ENCODE measurements around the gene SLC4A2.
"Not testable (repeated sequence)": the region's sequence is repeated elsewhere in the genome, so short reads cannot be mapped to it uniquely, and the experiment has no call there.

SLC4A2 gene, protein sequence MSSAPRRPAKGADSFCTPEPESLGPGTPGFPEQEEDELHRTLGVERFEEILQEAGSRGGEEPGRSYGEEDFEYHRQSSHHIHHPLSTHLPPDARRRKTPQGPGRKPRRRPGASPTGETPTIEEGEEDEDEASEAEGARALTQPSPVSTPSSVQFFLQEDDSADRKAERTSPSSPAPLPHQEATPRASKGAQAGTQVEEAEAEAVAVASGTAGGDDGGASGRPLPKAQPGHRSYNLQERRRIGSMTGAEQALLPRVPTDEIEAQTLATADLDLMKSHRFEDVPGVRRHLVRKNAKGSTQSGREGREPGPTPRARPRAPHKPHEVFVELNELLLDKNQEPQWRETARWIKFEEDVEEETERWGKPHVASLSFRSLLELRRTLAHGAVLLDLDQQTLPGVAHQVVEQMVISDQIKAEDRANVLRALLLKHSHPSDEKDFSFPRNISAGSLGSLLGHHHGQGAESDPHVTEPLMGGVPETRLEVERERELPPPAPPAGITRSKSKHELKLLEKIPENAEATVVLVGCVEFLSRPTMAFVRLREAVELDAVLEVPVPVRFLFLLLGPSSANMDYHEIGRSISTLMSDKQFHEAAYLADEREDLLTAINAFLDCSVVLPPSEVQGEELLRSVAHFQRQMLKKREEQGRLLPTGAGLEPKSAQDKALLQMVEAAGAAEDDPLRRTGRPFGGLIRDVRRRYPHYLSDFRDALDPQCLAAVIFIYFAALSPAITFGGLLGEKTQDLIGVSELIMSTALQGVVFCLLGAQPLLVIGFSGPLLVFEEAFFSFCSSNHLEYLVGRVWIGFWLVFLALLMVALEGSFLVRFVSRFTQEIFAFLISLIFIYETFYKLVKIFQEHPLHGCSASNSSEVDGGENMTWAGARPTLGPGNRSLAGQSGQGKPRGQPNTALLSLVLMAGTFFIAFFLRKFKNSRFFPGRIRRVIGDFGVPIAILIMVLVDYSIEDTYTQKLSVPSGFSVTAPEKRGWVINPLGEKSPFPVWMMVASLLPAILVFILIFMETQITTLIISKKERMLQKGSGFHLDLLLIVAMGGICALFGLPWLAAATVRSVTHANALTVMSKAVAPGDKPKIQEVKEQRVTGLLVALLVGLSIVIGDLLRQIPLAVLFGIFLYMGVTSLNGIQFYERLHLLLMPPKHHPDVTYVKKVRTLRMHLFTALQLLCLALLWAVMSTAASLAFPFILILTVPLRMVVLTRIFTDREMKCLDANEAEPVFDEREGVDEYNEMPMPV

DNA sequence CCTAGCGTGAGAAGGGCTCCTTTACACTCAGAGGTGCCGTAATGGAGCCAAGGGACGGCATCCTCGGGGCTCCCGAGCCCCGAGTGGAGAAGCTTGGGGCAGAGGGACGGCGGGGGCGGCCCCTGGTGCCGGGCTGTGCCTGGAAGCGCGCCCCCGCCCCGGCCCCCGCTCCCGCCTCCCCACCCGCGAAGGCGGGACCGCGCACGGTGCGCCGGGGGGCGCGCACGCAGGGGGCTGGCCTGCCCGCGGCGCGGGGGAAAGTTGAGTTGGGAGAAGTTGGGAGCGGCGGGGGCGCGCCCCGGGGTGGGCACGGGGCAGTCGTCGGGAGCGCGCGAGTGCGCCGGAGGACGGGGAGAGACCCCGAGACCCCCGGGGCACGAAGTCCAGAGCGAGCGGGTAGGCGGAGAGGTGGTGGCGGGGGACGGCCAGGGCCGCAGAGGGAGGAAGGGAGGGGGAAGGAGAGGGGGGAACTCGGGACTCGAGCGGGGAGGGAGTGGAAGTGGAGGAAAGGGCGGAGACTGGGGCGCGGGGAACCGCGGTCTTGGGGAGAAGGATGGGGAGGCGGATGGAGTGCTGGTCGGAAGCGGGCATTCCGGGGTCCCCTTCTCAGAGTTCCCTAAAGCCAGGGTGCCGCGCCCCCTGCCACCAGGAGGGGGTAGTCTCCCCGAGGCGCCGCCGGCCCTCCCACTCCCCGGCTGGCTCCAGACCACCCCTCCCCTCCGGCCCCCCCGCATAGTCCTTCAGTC, at the start of gene SLC4A2:
TSS of gene SLC4A2 (plus strand) at position 223 of the 746 bp plus-strand sequence. CDS start 2,399 bp downstream, outside the sequence.
- peak; percentile 90 for DNase-seq

DNA sequence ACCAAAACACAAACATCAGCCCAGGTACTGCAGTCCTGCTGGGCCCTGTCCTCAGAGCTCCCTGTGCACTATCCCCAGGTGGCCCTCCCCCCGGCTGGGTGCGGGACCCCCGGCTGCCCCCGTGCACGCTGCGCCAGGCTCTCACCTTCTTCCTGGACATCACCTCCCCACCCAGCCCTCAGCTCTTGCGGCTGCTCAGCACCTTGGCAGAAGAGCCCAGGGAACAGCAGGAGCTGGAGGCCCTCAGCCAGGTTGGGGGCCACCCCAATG, 49.4 kb upstream of the SLC4A2 start:
- no peak for DNase-seq

DNA sequence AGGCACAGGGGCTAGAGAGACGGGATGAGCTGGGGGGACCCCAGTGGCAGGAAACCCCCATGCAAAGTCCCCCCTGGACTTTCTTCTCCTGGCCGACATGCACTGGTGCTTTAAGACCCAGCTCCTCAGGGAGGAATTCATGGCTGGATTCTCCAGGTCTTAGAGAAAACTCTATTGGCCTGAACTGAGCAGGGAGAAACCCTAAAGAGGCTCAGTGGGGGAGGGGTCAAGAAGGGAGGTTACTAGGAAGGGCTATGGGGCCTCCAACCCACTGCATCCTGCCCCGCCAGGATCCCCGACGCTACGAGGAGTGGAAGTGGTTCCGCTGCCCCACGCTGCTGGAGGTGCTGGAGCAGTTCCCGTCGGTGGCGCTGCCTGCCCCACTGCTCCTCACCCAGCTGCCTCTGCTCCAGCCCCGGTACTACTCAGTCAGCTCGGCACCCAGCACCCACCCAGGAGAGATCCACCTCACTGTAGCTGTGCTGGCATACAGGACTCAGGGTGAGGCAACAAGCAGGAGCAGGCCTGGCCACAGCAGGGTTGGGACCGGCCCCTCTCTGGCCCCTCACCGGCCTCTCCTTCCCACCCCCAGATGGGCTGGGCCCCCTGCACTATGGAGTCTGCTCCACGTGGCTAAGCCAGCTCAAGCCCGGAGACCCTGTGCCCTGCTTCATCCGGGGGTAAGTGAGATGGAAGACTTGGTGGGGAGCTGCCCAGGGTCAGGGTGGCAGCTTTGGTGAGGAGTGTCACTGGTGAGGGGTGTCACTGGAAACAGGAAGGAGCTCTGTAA, 48.9 kb upstream of the SLC4A2 start:
- DNase-seq, result peak; percentile 62

- DNase-seq, result no peak
Observed at GRCh38 chr7:151011097-151011409, 48.3 kb upstream of the SLC4A2 start.

DNA sequence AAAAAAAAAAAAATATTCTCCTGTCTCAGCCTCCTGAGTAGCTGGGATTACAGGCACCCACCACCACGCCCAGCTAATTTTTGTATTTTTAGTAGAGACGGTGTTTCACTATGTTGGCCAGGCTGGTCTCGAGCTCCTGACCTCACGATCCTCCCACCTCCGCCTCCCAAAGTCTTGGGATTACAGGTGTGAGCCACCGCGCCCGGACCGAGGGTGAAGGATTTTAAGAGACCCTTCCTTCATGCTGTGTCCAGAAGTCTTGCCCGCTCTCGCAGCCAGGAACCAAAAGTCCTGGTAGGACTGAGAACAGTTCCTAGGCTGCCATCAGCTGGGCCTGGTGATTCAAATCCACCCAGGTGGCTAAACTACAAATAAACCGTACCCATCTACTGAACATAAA, 47.8 kb upstream of the SLC4A2 start:
- not testable (repeated sequence) for DNase-seq

DNA sequence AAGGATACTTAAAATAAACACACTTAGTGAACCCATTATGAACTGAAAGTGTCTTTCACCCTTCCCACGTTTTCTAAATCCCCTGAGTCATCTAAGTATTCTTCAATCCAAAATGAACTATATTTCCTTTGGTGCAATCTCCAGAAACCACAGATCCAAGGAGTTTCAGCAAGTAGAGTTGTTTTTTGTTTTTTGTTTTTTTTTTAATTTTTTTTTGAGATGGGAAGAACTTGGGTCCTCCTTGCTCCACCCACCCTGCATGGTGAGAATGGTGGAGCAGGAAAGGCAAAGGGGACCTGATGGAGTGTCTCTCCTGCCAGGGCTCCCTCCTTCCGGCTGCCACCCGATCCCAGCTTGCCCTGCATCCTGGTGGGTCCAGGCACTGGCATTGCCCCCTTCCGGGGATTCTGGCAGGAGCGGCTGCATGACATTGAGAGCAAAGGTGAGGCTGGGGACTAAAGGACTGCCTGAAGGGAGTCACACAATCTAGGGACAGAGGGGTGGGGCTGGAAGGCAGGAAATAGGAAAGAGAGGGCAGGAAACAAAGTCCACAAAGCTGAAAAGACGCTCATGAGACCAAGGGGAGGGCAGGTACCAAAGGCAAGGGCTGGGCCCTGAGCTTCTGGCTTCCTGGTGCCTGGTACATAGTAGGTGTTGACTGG, 47.2 kb upstream of the SLC4A2 start:
- no peak for DNase-seq

DNA sequence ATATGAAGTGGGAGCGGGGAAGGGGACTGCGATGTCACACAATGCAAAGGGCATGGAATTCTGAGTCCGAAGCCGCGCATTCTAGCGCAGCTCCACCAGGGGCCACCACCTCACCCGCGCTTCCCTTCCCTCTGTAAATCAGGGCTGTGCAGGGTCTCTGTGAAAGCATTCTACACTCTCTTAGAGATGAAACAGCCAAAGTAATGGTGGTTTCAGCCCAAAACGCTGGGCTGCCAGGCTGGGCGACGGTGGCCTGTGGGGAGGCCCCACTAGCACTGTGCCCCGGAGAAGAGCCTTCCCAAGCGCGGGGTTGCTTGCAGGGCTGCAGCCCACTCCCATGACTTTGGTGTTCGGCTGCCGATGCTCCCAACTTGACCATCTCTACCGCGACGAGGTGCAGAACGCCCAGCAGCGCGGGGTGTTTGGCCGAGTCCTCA, 46.5 kb upstream of the SLC4A2 start:
- DNase-seq, result peak; percentile 66

- no peak for DNase-seq
Observed at GRCh38 chr7:151013356-151013732, 46.0 kb upstream of the SLC4A2 start.

GRCh38 chr7:151013733-151014497, 45.5 kb upstream of the SLC4A2 start:
- DNase-seq, result peak; percentile 85

GRCh38 chr7:151014950-151015349, 44.4 kb upstream of the SLC4A2 start:
- DNase-seq, result no peak

DNA sequence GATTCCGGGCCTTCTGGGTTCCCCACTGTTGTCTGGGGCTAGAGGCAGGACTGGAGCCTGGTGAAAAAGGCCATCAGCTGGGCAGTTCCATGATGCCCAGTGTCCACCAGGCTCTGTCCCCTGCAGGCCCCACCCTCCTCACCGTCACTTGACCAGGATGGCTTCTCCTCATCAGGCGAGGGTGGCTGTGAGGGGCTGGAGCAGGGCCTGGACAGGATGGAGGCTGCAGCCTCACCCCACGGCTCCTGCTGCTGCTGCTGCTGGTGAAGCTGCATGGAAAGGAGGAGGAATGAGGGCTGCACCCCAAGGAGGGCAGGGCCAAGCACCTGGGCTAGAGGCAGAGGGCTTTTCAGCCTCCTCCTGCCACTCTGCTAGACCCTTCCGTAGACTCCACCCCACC, 43.4 kb upstream of the SLC4A2 start:
- DNase-seq, result no peak

- DNase-seq, result no peak
Observed at GRCh38 chr7:151016505-151016904, 42.9 kb upstream of the SLC4A2 start.

GRCh38 chr7:151016942-151017341, 42.4 kb upstream of the SLC4A2 start:
- no peak for DNase-seq

GRCh38 chr7:151017370-151017952, 41.9 kb upstream of the SLC4A2 start:
- DNase-seq, result no peak

DNA sequence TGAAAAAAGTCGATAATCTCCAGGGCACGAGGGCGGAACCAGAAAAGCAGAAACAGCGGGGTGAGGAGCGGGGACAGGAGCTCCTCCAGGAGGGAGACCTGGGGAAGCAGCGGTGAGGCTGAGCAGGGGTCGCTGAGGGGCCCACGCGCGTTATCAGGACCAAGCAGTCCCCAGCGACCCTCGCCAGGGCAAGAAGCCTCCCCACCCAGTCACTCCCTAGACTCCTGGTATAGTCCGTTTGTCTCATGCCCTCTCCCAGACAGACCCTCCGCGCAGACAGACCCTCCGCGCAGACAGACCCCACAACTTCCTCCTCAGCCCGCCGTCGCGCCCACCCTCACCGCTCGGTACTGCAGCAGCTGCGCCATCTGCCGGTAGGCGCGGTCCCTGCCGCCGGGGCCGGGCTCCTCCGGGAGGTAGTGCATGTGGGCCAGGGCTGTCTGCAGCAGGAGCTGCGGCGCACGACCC, 41.4 kb upstream of the SLC4A2 start:
- peak; percentile 86 for DNase-seq

DNA sequence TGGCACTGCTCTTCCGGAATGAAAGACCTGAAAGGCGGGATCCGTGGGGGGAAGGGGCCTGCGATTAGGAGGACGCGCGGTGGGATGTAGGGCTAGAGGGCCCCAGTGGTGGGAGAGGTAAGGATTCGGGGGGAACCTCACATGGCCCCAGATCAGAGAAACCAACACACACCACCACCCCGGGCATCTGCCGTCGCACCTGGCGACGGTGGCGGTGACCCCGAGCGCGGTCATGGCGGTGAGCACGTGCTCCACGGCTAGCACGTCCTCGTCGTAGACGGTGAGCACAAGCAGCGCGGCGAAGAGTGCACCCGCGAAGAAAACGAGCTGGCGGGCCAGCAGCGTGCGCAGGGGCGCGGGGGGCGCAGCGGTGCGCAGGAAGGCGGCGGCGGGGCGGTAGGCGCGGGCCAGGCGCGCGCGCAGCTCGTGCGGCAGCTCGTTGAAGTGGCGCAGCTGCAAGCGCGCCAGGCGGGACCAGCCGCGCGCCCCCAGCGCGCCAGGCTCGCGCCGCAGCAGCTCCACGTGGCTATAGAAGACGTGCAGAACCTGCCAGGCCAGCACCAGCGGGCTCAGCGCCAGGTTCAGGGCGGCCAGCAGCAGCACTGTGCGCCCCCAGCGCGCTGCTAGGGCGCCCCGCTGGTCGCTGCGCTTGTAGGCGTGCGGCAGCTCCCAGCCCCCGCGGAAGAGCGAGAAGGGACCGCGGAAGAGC, 40.8 kb upstream of the SLC4A2 start:
- DNase-seq, result peak; percentile 70

- no peak for DNase-seq
Observed at GRCh38 chr7:151019130-151019447, 40.3 kb upstream of the SLC4A2 start.

DNA sequence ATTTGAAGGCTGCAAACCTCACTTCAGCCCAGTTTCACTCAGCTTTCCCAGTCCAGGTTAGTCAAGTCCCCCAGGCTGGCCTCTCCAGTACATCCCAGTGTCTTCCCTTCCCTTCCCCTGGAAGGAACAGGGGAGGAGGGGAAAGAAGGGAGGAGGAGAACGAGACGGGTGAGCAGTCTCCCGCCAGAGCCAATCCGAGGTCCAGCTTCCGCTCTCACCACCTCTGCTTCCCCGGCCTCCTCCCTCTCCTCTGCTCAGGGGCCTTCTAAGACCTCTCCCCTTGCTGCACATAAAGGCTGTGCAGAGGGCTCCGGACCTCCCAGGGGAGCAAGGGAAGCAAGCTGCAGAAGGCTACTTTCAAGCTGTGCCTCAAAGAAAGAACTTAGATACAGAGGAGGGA, 39.2 kb upstream of the SLC4A2 start:
- DNase-seq, result no peak

GRCh38 chr7:151023232-151023631, 36.2 kb upstream of the SLC4A2 start:
- DNase-seq, result no peak
